ENCODE results near the gene JTB.

- TF ChIP-seq POLR2A (IDR thresholded peaks at IDR 0.05; ENCODE audit: low read depth, low read length) = no peak
- TF ChIP-seq POLR2AphosphoS5 (IDR thresholded peaks at IDR 0.05; ENCODE audit: low read depth, low read length) = no peak
- no peak for TF ChIP-seq TAF1 (IDR thresholded peaks at IDR 0.05; ENCODE audit: borderline replicate concordance, low read depth, low read length)
Observed at GRCh38 chr1:153985341-153985912, 8.0 kb upstream of the JTB start.
